Keratinocyte (primary cell): Measurements from ENCODE around the gene PDCD7. TPM values are rescaled to one million over a fixed set of nuclear protein-coding genes. Genes with fewer than 3 reads are reported as not detected.

Experiments
- DNase-seq: peaks from one replicate; pipeline ENCODE4 v3.0.0-alpha.2; 2011; ENCODE audit warnings: low read depth, missing footprints, low spot score
- FAIRE-seq: peaks from 2 replicates; lab custom pipeline; 2011; peaks lifted over from hg19 to GRCh38; lab: Jason Lieb, UNC
- H2AFZ ChIP-seq: 2 replicates; pipeline ENCODE4 v1.6.0; 2012; ENCODE audit warnings: low read length, control low read depth, inconsistent platforms; ENCODE audit not compliant: control insufficient read depth
- H3K27ac ChIP-seq: 2 replicates; pipeline ENCODE4 v1.5.1; 2011; ENCODE audit warnings: low read length; ENCODE audit not compliant: control insufficient read depth, insufficient read depth
- H3K27me3 ChIP-seq: 3 replicates; pipeline ENCODE4 v1.6.0; 2011; ENCODE audit warnings: low read length; ENCODE audit not compliant: control insufficient read depth, insufficient read depth; ENCODE audit errors: extremely low read depth
- H3K36me3 ChIP-seq, 2 experiments: 2 replicates in 1 of 2; 3 replicates in 1 of 2; pipeline ENCODE4 v1.5.1; 2011; ENCODE audit warnings: low read length in 2 of 2, mild to moderate bottlenecking in 1 of 2; ENCODE audit not compliant: control insufficient read depth in 2 of 2, insufficient read depth in 2 of 2; ENCODE audit errors: extremely low read depth in 1 of 2
- H3K4me1 ChIP-seq: 3 replicates; pipeline ENCODE4 v1.5.1; 2011; ENCODE audit warnings: low read length; ENCODE audit not compliant: control insufficient read depth, insufficient read depth; ENCODE audit errors: extremely low read depth
- H3K4me2 ChIP-seq: 3 replicates; pipeline ENCODE4 v1.6.0; 2011; ENCODE audit warnings: low read depth, low read length; ENCODE audit not compliant: control insufficient read depth, insufficient read depth; ENCODE audit errors: extremely low read depth
- H3K4me3 ChIP-seq, 3 experiments: fragments of 200-600 bp in 1 of 3; sonication (generic) in 1 of 3; 2 replicates in 2 of 3; 3 replicates in 1 of 3; pipeline ENCODE4 v1.5.1; 2011 to 2016; ENCODE audit warnings: low read length in 3 of 3, mild to moderate bottlenecking in 3 of 3, control low read depth in 2 of 3, inconsistent platforms in 1 of 3, low read depth in 1 of 3, mixed read lengths in 1 of 3, mixed run types in 1 of 3, moderate library complexity in 1 of 3; ENCODE audit not compliant: control insufficient read depth in 2 of 3, insufficient read depth in 2 of 3; ENCODE audit errors: extremely low read depth in 1 of 3
- H3K79me2 ChIP-seq: 2 replicates; pipeline ENCODE4 v1.6.0; 2012; ENCODE audit warnings: low read length; ENCODE audit not compliant: control insufficient read depth, insufficient read depth
- H3K9ac ChIP-seq: 3 replicates; pipeline ENCODE4 v1.6.0; 2011; ENCODE audit warnings: low read length; ENCODE audit not compliant: control insufficient read depth, insufficient read depth; ENCODE audit errors: extremely low read depth
- H3K9me1 ChIP-seq: 3 replicates; pipeline ENCODE4 v1.6.0; 2011; ENCODE audit warnings: low read length; ENCODE audit not compliant: control insufficient read depth, insufficient read depth; ENCODE audit errors: extremely low read depth
- H3K9me3 ChIP-seq: 2 replicates; pipeline ENCODE4 v1.5.1; 2012; ENCODE audit warnings: low read depth, low read length; ENCODE audit not compliant: control insufficient read depth
- H4K20me1 ChIP-seq: 3 replicates; pipeline ENCODE4 v1.6.0; 2011; ENCODE audit warnings: low read length; ENCODE audit not compliant: control insufficient read depth, insufficient read depth; ENCODE audit errors: extremely low read depth
- CTCF ChIP-seq, 3 experiments: IDR thresholded peaks in 1 of 3; conservative IDR thresholded peaks in 1 of 3; optimal IDR thresholded peaks in 1 of 3; 2 replicates in 2 of 3; 3 replicates in 1 of 3; pipeline versions ENCODE3 to v1.5.1; 2011; ENCODE audit warnings: low read length in 3 of 3, mild to moderate bottlenecking in 3 of 3, moderate library complexity in 2 of 3, control low read depth in 1 of 3, inconsistent platforms in 1 of 3; ENCODE audit not compliant: insufficient read depth in 2 of 3; ENCODE audit errors: extremely low read depth in 1 of 3
- EZH2 ChIP-seq: IDR thresholded peaks from one replicate; pipeline ENCODE4 v1.6.1; 2012; ENCODE audit warnings: inconsistent platforms, mild to moderate bottlenecking, low read length, moderate library complexity
- dilution Hi-C: fragments of 300-500 bp; cut with MboI; formaldehyde crosslinking; loops from one replicate; pipeline ENCODE4 v1.7.0; 2020; ENCODE audit warnings: low sequenced_read_pairs; ENCODE audit not compliant: extremely low pct_ligation_motif_present
- polyA plus RNA-seq, 5 experiments: library from polyadenylated mRNA; depleted of rRNA in 3 of 5; stranded (reverse) in 3 of 5; stranded (forward) in 1 of 5; unstranded in 1 of 5; fragments of >200 nt; gene quantifications; 1 replicate in 1 of 5; 2 replicates in 3 of 5; 3 replicates in 1 of 5; pipeline versions ENCODE4 v1.2.1 to v1.2.3, GENCODE V29; 2011 to 2012; ENCODE audit warnings: missing spikeins in 2 of 5, low read depth in 1 of 5, low replicate concordance in 1 of 5

Gene PDCD7
- polyA plus RNA-seq, 1 donor (not counting 4 experiments of a cell fraction or from before 2014, with no cell fraction given): 17.2 TPM

- TF ChIP-seq CTCF (optimal IDR thresholded peaks at IDR 0.05 in 1 of 3, IDR thresholded peaks at IDR 0.05 in 1 of 3, conservative IDR thresholded peaks at IDR 0.05 in 1 of 3; ENCODE audit: extremely low read depth in 1 of 3, insufficient read depth in 2 of 3, low read length in 3 of 3) (no peak), EZH2 (no peak)
- Histone ChIP-seq H3K9me3 (no peaks in the 10 kb centered on the region), H3K4me3 (no peak overlapping the region), H3K27me3 (no peaks in the 10 kb centered on the region), H3K79me2 (no peaks in the 10 kb centered on the region), H3K9ac (no peak overlapping the region), H2AFZ (no peak overlapping the region), H3K9me1 (no peaks in the 10 kb centered on the region), H3K36me3 (peaks cover 12 to 25% of the 10 kb centered on the region in 2 experiments), H4K20me1 (no peaks in the 10 kb centered on the region), H3K4me1 (no peaks in the 10 kb centered on the region), H3K27ac (no peak overlapping the region), H3K4me2 (no peak overlapping the region)
- DNase-seq: no peak
- dilution Hi-C loops: no loop called here
- no peak for FAIRE-seq
These were observed 35.9 kb downstream of the PDCD7 start for GRCh38 chr15:65097651-65098263.

- DNase-seq (no peak), FAIRE-seq (no peak)
- H2AFZ ChIP-seq: no peak overlapping the region
- no peaks in the 10 kb centered on the region for H3K27me3 ChIP-seq
- no peaks in the 10 kb centered on the region for H3K4me1 ChIP-seq
- TF ChIP-seq EZH2 (no peak), CTCF (optimal IDR thresholded peaks at IDR 0.05 in 1 of 3, IDR thresholded peaks at IDR 0.05 in 1 of 3, conservative IDR thresholded peaks at IDR 0.05 in 1 of 3; ENCODE audit: extremely low read depth in 1 of 3, insufficient read depth in 2 of 3, low read length in 3 of 3) (no peak)
- no peak overlapping the region for H3K4me2 ChIP-seq
- H3K27ac ChIP-seq: no peak overlapping the region
- H3K9me3 ChIP-seq: no peaks in the 10 kb centered on the region
- H3K9me1 ChIP-seq: no peaks in the 10 kb centered on the region
- dilution Hi-C loops: no loop called here
- no peaks in the 10 kb centered on the region for H4K20me1 ChIP-seq
- H3K9ac ChIP-seq: no peak overlapping the region
- no peaks in the 10 kb centered on the region for H3K79me2 ChIP-seq
- H3K36me3 ChIP-seq: peaks cover 12 to 22% of the 10 kb centered on the region in 2 experiments
- no peak overlapping the region for H3K4me3 ChIP-seq
These were observed 36.9 kb downstream of the PDCD7 start for GRCh38 chr15:65096481-65097385.
